CD4-positive, CD25-positive, alpha-beta regulatory T cell (primary cell): Measurements from ENCODE around the gene USE1. TPM values are rescaled to one million over a fixed set of nuclear protein-coding genes. Genes with fewer than 3 reads are reported as not detected.

ENCODE experiments used
- ATAC-seq, 2 donors: fragments of 150-1000 bp; cut with Tn5 transposase; one replicate each; pipeline ENCODE4 v1.10.0; 2021; ENCODE audit warnings: low read depth in 2 of 2, moderate number of reproducible peaks in 2 of 2, moderate library complexity in 1 of 2
- DNase-seq, 3 donors: peaks; one replicate each; pipeline versions ENCODE4 v3.0.0 to v3.0.0-alpha.2; 2012 to 2022; ENCODE audit warnings: mixed read lengths in 1 of 3
- H3K27ac ChIP-seq: one replicate; pipeline ENCODE4 v1.7.0; 2013; ENCODE audit warnings: mild to moderate bottlenecking, low read length; ENCODE audit not compliant: insufficient read depth, poor library complexity, severe bottlenecking
- H3K27me3 ChIP-seq: one replicate; pipeline ENCODE4 v1.7.0; 2013; ENCODE audit warnings: low read length; ENCODE audit not compliant: control insufficient read depth, insufficient read depth
- H3K36me3 ChIP-seq: one replicate; pipeline ENCODE4 v1.7.0; 2013; ENCODE audit warnings: mild to moderate bottlenecking, low read length, moderate library complexity; ENCODE audit not compliant: control insufficient read depth, insufficient read depth
- H3K4me1 ChIP-seq: 2 replicates; pipeline ENCODE4 v1.7.0; 2013; ENCODE audit warnings: mild to moderate bottlenecking, low read length; ENCODE audit not compliant: insufficient read depth, control insufficient read depth, poor library complexity, severe bottlenecking
- H3K4me3 ChIP-seq: one replicate; pipeline ENCODE4 v1.7.0; 2013; ENCODE audit warnings: low read depth, mild to moderate bottlenecking, low read length, moderate library complexity
- H3K9me3 ChIP-seq, 2 experiments: 1 replicate in 1 of 2; 2 replicates in 1 of 2; pipeline ENCODE4 v1.7.0; 2013; ENCODE audit warnings: low read length in 2 of 2, mild to moderate bottlenecking in 1 of 2, moderate library complexity in 1 of 2; ENCODE audit not compliant: control insufficient read depth in 2 of 2
- H3K27ac Mint-ChIP-seq, 3 donors: one replicate each; pipeline ENCODE4 v1.8.0; 2020 to 2022; ENCODE audit warnings: mild to moderate bottlenecking in 3 of 3, mixed read lengths in 3 of 3, moderate library complexity in 2 of 3
- H3K27me3 Mint-ChIP-seq: one replicate; pipeline ENCODE4 v1.8.0; 2022; ENCODE audit warnings: mild to moderate bottlenecking, mixed read lengths
- H3K36me3 Mint-ChIP-seq: one replicate; pipeline ENCODE4 v1.8.0; 2020; ENCODE audit warnings: mixed read lengths
- H3K4me1 Mint-ChIP-seq, 4 donors: one replicate each; pipeline ENCODE4 v1.8.0; 2020 to 2022; ENCODE audit warnings: mixed read lengths in 4 of 4, mild to moderate bottlenecking in 1 of 4
- H3K4me3 Mint-ChIP-seq, 4 donors: one replicate each; pipeline ENCODE4 v1.8.0; 2020 to 2022; ENCODE audit warnings: mild to moderate bottlenecking in 4 of 4, mixed read lengths in 4 of 4, moderate library complexity in 3 of 4
- H3K9me3 Mint-ChIP-seq, 7 donors: one replicate each; pipeline ENCODE4 v1.8.0; 2020 to 2022; ENCODE audit warnings: mixed read lengths in 7 of 7, mild to moderate bottlenecking in 3 of 7, moderate library complexity in 2 of 7
- polyA plus RNA-seq, 4 donors: library from polyadenylated mRNA; unstranded; fragments of 300-500 nt; fragmentation: Illumina TruSeq; gene quantifications; one replicate each; pipeline ENCODE4 v1.2.3, GENCODE V29; 2021
- total RNA-seq: library from RNA; stranded (reverse); gene quantifications from one replicate; pipeline ENCODE4 v1.2.3, GENCODE V29; 2022

The USE1 gene
- total and polyA plus RNA-seq, 5 donors from 2014 or later = 27.1 to 53.7 (median 47.6) TPM

DNA sequence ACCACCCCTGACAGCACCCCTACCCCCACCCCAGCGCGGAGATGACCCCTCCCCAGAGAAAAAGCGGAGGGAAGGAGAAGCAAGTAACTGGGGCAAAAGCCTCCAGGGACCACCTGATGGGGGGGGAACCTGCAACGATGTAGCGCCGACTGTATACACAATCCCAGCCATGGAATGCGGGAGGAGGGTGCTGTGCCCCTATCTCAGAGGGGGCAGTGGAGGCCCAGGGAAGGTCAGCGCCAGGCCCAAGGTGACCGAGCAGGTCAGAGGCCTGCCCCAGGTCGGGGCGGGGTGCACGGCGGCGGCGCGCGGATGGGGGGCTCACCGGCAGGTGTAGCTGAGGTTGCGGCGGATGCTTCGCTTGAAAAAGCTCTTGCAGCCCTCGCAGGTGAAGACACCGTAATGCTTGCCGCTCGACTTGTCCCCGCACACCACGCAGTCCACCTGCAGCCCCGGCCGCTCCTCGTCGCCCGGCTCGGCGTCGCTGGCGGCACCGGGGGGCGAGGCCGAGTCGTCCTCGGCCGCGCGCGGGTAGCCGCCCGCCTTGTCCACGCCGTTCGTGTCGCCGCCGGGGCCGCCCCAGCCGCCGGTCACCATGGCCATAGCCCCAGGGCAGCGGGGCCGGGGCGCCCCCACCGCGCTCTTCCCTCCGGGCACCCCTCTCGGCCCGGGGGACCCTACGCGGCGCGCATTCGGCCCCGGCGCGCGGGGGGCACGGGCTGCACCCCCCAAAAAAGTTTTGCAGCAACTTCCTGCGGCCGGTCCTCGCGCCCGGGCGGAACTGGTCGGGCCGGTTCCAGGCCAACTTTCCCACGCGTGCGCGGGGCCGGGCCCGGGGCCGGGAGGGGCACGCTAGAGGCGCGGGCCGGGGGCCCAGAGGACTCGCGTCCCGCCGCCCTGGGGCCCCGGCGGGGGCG lies 29.7 kb downstream of the USE1 start:
- Mint-ChIP-seq H3K9me3 (no peaks in the 10 kb centered on the region), H3K36me3 (no peaks in the 10 kb centered on the region), H3K27me3 (peaks cover 41% of the 10 kb centered on the region), H3K4me1 (peaks cover 0 to 12% (median 1%) of the 10 kb centered on the region in 4 donors), H3K27ac (no peak overlapping the region), H3K4me3 (peak overlapping the region; percentile 5 to 67 (median 64))
- Histone ChIP-seq H3K4me1 (peaks cover 19% of the 10 kb centered on the region), H3K36me3 (no peaks in the 10 kb centered on the region), H3K4me3 (no peak overlapping the region), H3K9me3 (no peaks in the 10 kb centered on the region), H3K27me3 (no peaks in the 10 kb centered on the region), H3K27ac (no peak overlapping the region)
- DNase-seq (no peak), ATAC-seq (no peak)

DNA sequence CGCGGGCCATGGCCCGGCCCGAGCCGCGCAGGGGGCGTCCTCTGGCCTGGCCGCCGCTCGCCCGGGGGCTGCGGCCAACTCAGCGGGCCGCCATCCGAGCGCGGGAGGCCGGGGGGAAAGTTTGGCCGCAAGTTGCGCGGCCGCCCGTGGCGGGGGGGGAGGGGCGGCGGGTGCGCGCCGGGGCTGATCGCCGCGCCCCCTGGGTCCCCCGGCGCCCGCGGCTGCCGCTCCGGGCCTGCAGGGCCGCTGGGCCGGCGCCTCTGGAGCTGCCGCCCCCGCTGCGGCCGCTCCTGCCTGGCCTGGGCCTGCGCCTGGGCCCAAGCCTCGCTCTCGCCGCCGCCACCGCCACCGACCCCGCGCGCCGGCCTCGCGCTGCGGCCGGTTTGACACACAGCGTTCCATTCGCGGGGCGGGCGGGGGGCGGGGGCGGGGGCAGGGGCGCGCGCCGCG lies 30.4 kb downstream of the USE1 start, which contains the start of gene NR2F6:
Gene NR2F6 (minus strand): TSS at position 385 of the 450 bp plus-strand sequence. CDS start 699 bp downstream, outside the sequence.
- Mint-ChIP-seq H3K4me3 (peak within 1 kb of the TSS; percentile 83 to 92 (median 87)), H3K27me3 (peaks cover 40% of the 10 kb centered on the region), H3K27ac (peak within 1 kb of the TSS in 1 of 3 donors; percentile 71), H3K4me1 (peaks cover 0 to 12% (median 1%) of the 10 kb centered on the region in 4 donors), H3K36me3 (no peaks in the 10 kb centered on the region), H3K9me3 (no peaks in the 10 kb centered on the region)
- H3K4me3 ChIP-seq = no peak within 1 kb of the TSS
- no peaks in the 10 kb centered on the region for H3K9me3 ChIP-seq
- H3K27me3 ChIP-seq = no peaks in the 10 kb centered on the region
- peak in 1 of 2 donors; percentile 5 for ATAC-seq
- no peak for DNase-seq
- H3K36me3 ChIP-seq = no peaks in the 10 kb centered on the region
- H3K4me1 ChIP-seq = peaks cover 19% of the 10 kb centered on the region
- no peak within 1 kb of the TSS for H3K27ac ChIP-seq

DNA sequence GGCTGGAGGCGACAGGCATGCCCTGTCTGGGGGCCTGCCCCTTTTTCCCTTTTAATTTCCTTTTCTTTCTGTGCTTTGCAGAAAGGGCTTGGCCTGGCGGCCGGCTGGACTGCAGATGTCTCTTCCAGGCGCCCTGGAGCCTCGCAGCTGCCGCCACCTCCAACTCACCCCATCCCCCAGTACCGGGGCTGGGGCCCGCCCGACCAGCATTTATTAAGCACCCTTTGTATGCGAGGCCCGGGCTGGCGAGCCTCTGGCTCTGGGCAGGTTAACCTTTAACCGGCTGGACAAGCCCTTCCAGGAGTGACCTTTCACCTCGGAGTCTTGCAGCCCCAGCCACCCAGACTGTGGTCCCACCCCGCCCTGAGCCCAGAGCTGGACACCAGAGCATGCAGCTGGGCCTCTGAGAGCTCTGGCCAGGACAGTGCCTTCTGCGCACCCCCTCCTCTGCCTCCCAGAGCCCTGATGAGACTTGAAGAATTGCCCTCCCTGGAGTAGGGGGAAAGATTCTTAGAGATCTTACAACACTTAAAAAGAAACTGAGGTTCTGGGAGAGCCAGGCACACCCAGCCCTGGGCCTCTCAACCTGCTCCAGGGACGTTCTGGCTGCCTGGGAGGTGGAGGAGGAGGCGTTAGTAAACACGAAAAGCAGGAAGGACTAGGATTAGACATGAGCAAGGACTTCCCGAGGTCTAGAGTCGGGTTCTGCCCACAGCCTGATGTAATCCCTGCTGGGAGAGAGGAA lies 31.7 kb downstream of the USE1 start:
- no peaks in the 10 kb centered on the region for H3K9me3 Mint-ChIP-seq
- peaks cover 31% of the 10 kb centered on the region for H3K27me3 Mint-ChIP-seq
- Histone ChIP-seq H3K9me3 (no peaks in the 10 kb centered on the region), H3K4me3 (no peak overlapping the region), H3K27ac (no peak overlapping the region), H3K27me3 (no peaks in the 10 kb centered on the region), H3K36me3 (no peaks in the 10 kb centered on the region), H3K4me1 (peaks cover 19% of the 10 kb centered on the region)
- no peaks in the 10 kb centered on the region for H3K36me3 Mint-ChIP-seq
- peak overlapping the region in 1 of 3 donors; percentile 69 for H3K27ac Mint-ChIP-seq
- ATAC-seq (no peak), DNase-seq (no peak)
- H3K4me3 Mint-ChIP-seq = peak overlapping the region; percentile 53 to 85 (median 69)
- H3K4me1 Mint-ChIP-seq = peaks cover 0 to 12% (median 1%) of the 10 kb centered on the region in 4 donors

DNA sequence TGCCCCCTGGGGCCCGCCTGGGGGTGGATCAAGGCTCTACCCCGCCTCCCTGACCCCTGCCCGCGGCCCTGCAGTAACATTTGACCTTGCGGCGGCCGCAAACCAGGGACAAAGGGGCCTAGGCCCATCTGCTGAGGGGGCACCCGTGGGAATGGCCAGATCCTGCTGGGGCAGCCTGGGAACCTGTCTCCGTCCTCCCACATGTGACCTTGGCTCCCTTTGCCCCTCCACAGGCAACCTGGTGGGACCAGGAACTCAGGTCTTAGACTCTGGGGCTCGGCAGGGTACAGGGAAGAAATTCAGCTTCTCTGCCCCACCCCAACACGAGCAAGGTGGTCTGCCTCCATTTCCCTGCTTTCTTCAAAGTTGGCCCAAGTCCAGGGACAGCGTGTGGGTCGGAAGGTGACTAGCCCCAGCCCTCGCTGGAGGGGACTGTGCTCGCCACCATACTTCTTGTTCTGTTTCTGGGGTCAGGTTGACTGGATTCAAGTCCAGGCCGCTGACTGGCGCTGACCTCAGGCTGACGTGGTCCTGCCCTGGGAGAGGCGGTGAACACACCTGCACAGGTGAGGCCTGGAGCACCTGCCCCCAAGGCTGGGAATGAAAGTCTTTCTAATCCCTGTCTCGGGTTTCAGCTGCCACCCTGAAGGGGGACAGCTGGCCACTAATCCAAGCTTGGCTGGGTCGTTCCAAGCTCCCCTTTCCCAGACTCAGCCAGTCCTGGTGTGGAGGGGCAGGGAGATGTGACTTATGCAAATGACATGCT lies 33.0 kb downstream of the USE1 start:
- no peaks in the 10 kb centered on the region for H3K36me3 ChIP-seq
- H3K4me3 Mint-ChIP-seq = no peak overlapping the region
- ATAC-seq (no peak), DNase-seq (no peak)
- H3K27me3 ChIP-seq = no peaks in the 10 kb centered on the region
- H3K4me1 ChIP-seq = peaks cover 19% of the 10 kb centered on the region
- no peak overlapping the region for H3K4me3 ChIP-seq
- no peaks in the 10 kb centered on the region for H3K36me3 Mint-ChIP-seq
- H3K9me3 Mint-ChIP-seq = no peaks in the 10 kb centered on the region
- no peaks in the 10 kb centered on the region for H3K9me3 ChIP-seq
- peaks cover 0 to 12% (median 1%) of the 10 kb centered on the region in 4 donors for H3K4me1 Mint-ChIP-seq
- H3K27ac Mint-ChIP-seq = no peak overlapping the region
- H3K27me3 Mint-ChIP-seq = peaks cover 27% of the 10 kb centered on the region
- no peak overlapping the region for H3K27ac ChIP-seq

DNA sequence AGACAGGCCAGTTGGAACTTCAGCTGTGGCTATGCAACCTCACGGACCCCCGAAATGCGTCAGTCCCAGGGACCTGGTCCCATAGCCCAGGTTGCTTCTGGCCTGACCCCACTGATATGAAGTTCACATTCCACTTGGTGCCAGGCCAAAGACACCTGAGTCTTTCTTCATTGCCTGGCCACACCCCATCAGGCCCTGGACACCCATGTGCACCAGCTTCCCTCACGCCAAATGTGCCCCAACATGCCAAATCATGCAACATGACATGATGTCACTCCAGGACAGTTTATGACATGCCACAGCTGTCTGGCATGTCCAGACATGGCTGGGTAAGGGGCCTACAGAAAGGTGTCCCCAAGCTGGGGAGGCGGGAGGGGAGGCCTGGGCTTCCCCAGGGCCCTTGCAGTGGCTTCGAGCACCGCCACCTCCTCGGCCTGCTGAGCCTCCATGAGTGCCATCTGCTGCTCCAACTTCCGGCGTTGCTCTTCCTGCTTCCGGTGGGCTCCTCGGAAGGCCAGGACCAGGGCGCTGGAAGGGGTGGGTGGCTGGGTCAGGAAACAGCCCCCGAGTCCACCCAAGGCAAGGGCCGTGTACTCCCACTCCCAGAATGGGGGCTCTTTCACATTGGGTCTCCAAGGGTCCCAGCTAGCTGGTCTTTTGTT lies 34.9 kb downstream of the USE1 start:
- no peaks in the 10 kb centered on the region for H3K36me3 ChIP-seq
- peaks cover 0 to 12% (median 1%) of the 10 kb centered on the region in 4 donors for H3K4me1 Mint-ChIP-seq
- no peaks in the 10 kb centered on the region for H3K27me3 ChIP-seq
- no peak for ATAC-seq
- peaks cover 15% of the 10 kb centered on the region for H3K27me3 Mint-ChIP-seq
- no peaks in the 10 kb centered on the region for H3K9me3 Mint-ChIP-seq
- no peak overlapping the region for H3K27ac ChIP-seq
- peak overlapping the region in 1 of 4 donors; percentile 29 for H3K4me3 Mint-ChIP-seq
- H3K9me3 ChIP-seq = no peaks in the 10 kb centered on the region
- H3K27ac Mint-ChIP-seq = no peak overlapping the region
- no peak for DNase-seq
- peaks cover 14% of the 10 kb centered on the region for H3K4me1 ChIP-seq
- no peaks in the 10 kb centered on the region for H3K36me3 Mint-ChIP-seq
- H3K4me3 ChIP-seq = no peak overlapping the region

DNA sequence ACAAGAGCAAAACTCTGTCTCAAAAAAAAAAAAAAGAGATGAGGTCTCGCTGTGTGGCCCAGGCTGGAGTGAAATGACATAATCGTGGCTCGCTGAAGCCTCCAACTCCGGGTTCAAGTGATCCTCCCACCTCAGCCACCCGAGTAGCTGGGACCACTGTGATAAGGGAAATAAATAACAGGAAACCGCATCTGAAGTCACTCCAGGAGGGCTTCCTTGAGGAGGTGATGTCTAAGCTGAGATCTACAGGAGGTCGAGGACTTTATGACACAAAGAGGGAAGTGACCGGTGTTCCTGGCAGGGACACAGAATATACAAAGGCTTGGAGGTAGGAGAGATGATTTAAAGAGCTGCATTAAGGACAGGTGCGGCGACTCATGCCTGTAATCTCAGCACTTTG lies 39.5 kb downstream of the USE1 start:
- no peak overlapping the region for H3K4me3 Mint-ChIP-seq
- Histone ChIP-seq H3K27ac (no peak overlapping the region), H3K4me1 (no peaks in the 10 kb centered on the region), H3K36me3 (no peaks in the 10 kb centered on the region), H3K4me3 (no peak overlapping the region), H3K9me3 (no peaks in the 10 kb centered on the region), H3K27me3 (no peaks in the 10 kb centered on the region)
- ATAC-seq (no peak), DNase-seq (no peak)
- no peak overlapping the region for H3K27ac Mint-ChIP-seq
- H3K9me3 Mint-ChIP-seq = no peaks in the 10 kb centered on the region
- H3K4me1 Mint-ChIP-seq = no peaks in the 10 kb centered on the region
- H3K27me3 Mint-ChIP-seq = peaks cover 9% of the 10 kb centered on the region
- no peaks in the 10 kb centered on the region for H3K36me3 Mint-ChIP-seq

DNA sequence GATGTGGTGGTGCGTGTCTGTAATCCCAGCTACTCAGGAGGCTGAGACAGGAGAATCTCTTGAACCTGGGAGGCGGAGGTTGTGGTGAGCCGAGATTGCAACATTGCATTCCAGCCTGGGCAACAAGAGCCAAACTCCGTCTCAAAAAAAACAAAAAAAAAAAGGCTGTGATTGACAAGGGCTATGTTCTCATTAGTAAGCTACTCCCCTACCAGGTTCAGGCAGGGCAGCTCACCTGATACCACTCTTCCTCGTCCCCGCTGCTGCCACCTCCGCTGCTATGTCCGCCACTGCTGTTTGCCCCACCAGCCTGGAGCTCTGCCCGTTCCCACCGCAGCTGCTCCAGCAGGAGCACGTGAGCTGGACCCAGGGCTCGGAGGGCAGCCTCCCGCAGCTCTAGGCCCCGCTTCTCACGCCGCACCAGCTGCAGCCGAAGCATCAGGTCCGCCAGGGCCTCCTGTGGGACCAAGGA lies 40.0 kb downstream of the USE1 start:
- H3K27me3 ChIP-seq = no peaks in the 10 kb centered on the region
- Mint-ChIP-seq H3K27me3 (peaks cover 9% of the 10 kb centered on the region), H3K27ac (no peak overlapping the region), H3K36me3 (no peaks in the 10 kb centered on the region), H3K4me3 (no peak overlapping the region), H3K4me1 (no peaks in the 10 kb centered on the region), H3K9me3 (no peaks in the 10 kb centered on the region)
- no peaks in the 10 kb centered on the region for H3K4me1 ChIP-seq
- DNase-seq (no peak), ATAC-seq (no peak)
- H3K27ac ChIP-seq = no peak overlapping the region
- H3K36me3 ChIP-seq = no peaks in the 10 kb centered on the region
- no peaks in the 10 kb centered on the region for H3K9me3 ChIP-seq
- no peak overlapping the region for H3K4me3 ChIP-seq
